HK-2 (cell line): ENCODE data around the gene NDN.

Experiments
- DNase-seq: peaks from one replicate; pipeline ENCODE4 v3.0.0-alpha.2; 2018; ENCODE audit not compliant: unreplicated experiment

NDN gene

DNA sequence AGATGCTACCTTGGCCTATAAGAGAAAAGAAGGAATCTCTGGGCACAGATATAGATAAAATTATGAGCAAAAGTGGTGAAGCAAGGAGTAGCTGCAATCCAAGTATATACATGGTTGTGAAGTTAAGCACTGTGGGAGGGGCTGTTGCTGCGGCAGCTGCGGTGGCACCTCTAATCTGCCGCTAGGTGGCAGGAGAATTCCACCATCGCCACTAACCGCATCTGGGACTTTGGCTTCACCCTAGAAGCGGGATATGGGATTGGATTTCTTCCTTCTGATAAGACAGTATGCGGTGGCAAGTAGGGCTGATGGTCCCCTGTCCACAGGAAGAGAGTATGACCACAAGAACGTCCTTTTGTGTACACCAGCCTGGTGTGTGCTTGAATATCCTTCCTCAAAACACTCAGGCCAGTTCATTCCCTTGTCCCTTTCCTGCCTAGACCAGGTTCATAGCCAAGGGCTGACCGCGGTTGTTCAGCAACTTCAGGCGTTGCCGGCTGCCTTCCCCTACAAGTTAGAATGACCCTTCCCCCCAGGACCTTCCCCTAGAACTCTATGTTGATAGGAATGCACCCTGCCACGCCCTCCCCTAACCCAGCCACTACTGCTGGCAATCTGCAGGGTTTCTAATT, 44.6 kb downstream of the NDN start:
- peak; percentile 45 for DNase-seq
